Endothelial cell of umbilical vein (primary cell): ENCODE data around the gene TTLL11. TPM values are rescaled to one million over a fixed set of nuclear protein-coding genes. Genes with fewer than 3 reads are reported as not detected.

Source experiments
- BruUV-seq: library from RNA; stranded (reverse); fragments of 400-500 nt; replicated peaks from 2 replicates; lab custom pipeline; 2021; lab: Mats Ljungman, UMichigan
- CTCF ChIA-PET: fragments of 300-600, 350-600 bp; sonication (Branson Sonifier 250); formaldehyde crosslinking; loops from one replicate; lab custom pipeline; 2021; ENCODE audit warnings: antibody characterized with exemption, inconsistent platforms; lab: Charles Lee
- POLR2A ChIA-PET: fragments of 300-600, 350-600 bp; sonication (Branson Sonifier 250); formaldehyde crosslinking; loops from one replicate; lab custom pipeline; 2021; ENCODE audit warnings: antibody characterized with exemption, inconsistent platforms; lab: Charles Lee
- DNase-seq: peaks from one replicate; pipeline ENCODE4 v3.0.0-alpha.2; 2011; ENCODE audit warnings: low read depth, low spot score
- FAIRE-seq: peaks from 2 replicates; lab custom pipeline; 2011; peaks lifted over from hg19 to GRCh38; lab: Jason Lieb, UNC
- H2AFZ ChIP-seq: 2 replicates; pipeline ENCODE4 v1.6.0; 2012; ENCODE audit warnings: low read depth, low read length, control low read depth, inconsistent platforms
- H3K27ac ChIP-seq: 2 replicates; pipeline ENCODE4 v1.5.1; 2011; ENCODE audit warnings: low read depth, mild to moderate bottlenecking, control low read depth, low read length, moderate library complexity; ENCODE audit not compliant: insufficient read depth
- H3K27me3 ChIP-seq, 2 experiments: 2 replicates each; pipeline versions ENCODE4 v1.6.0 to v1.6.1; 2011; ENCODE audit warnings: low read length in 2 of 2, mixed read lengths in 1 of 2; ENCODE audit not compliant: control insufficient read depth in 2 of 2, insufficient read depth in 2 of 2
- H3K36me3 ChIP-seq, 2 experiments: 2 replicates in 1 of 2; 3 replicates in 1 of 2; pipeline ENCODE4 v1.5.1; 2011; ENCODE audit warnings: low read length in 2 of 2, mild to moderate bottlenecking in 1 of 2, moderate library complexity in 1 of 2; ENCODE audit not compliant: control insufficient read depth in 2 of 2, insufficient read depth in 2 of 2; ENCODE audit errors: extremely low read depth in 1 of 2
- H3K4me1 ChIP-seq: 3 replicates; pipeline ENCODE4 v1.5.1; 2011; ENCODE audit warnings: mild to moderate bottlenecking, low read length; ENCODE audit not compliant: control insufficient read depth, insufficient read depth; ENCODE audit errors: extremely low read depth
- H3K4me2 ChIP-seq: 2 replicates; pipeline ENCODE4 v1.6.1; 2011; ENCODE audit warnings: low read length, control low read depth, mixed read lengths; ENCODE audit not compliant: insufficient read depth
- H3K4me3 ChIP-seq, 3 experiments: fragments of 200-600 bp in 1 of 3; sonication (generic), shearing (Covaris generic) in 1 of 3; replicated peaks in 1 of 3; 2 replicates each; pipeline ENCODE4 v1.5.1; 2011 to 2016; ENCODE audit warnings: control low read depth in 3 of 3, low read length in 3 of 3, mild to moderate bottlenecking in 2 of 3, inconsistent platforms in 1 of 3, low read depth in 1 of 3, moderate library complexity in 1 of 3; ENCODE audit not compliant: insufficient read depth in 1 of 3
- H3K79me2 ChIP-seq: 2 replicates; pipeline ENCODE4 v1.6.0; 2012; ENCODE audit warnings: low read length, inconsistent platforms; ENCODE audit not compliant: control insufficient read depth, insufficient read depth
- H3K9ac ChIP-seq: replicated peaks from 2 replicates; pipeline ENCODE3; 2011; ENCODE audit warnings: low read length, control low read depth; ENCODE audit not compliant: insufficient read depth; ENCODE audit errors: extremely low read depth
- H3K9me1 ChIP-seq: replicated peaks from 3 replicates; pipeline ENCODE4 v1.6.0; 2011; ENCODE audit warnings: mild to moderate bottlenecking, low read length; ENCODE audit not compliant: control insufficient read depth, insufficient read depth; ENCODE audit errors: extremely low read depth
- H3K9me3 ChIP-seq: replicated peaks from 2 replicates; pipeline ENCODE4 v1.5.1; 2012; ENCODE audit warnings: low read length, inconsistent platforms; ENCODE audit not compliant: control insufficient read depth, insufficient read depth
- H4K20me1 ChIP-seq: replicated peaks from 2 replicates; pipeline ENCODE3; 2011; ENCODE audit warnings: mild to moderate bottlenecking, low read length; ENCODE audit not compliant: control insufficient read depth, insufficient read depth; ENCODE audit errors: extremely low read depth
- CTCF ChIP-seq, 2 donors: IDR thresholded peaks; 1 replicate in 1 of 2; 2 replicates in 1 of 2; pipeline ENCODE4 v1.5.1; 2011; ENCODE audit warnings: low read length in 2 of 2, mild to moderate bottlenecking in 2 of 2, moderate library complexity in 2 of 2, control low read depth in 1 of 2, inconsistent platforms in 1 of 2, low read depth in 1 of 2; ENCODE audit not compliant: insufficient read depth in 1 of 2; ENCODE audit errors: extremely low read depth in 1 of 2
- GATA2 ChIP-seq: IDR thresholded peaks from 2 replicates; pipeline ENCODE4 v1.7.0; 2011; ENCODE audit warnings: low read depth, mild to moderate bottlenecking, moderate library complexity, mixed read lengths, low read length; ENCODE audit not compliant: insufficient read length, insufficient read depth
- JUN ChIP-seq: IDR thresholded peaks from 2 replicates; pipeline ENCODE4 v1.6.1; 2011; ENCODE audit warnings: borderline replicate concordance, low read depth; ENCODE audit not compliant: insufficient read length, insufficient read depth
- MYC ChIP-seq: IDR thresholded peaks from one replicate; pipeline ENCODE4 v1.6.1; 2011; ENCODE audit warnings: mild to moderate bottlenecking, low read depth, low read length
- POLR2AphosphoS5 ChIP-seq: IDR thresholded peaks from 2 replicates; pipeline ENCODE4 v1.6.1; 2012; ENCODE audit warnings: low read depth, mild to moderate bottlenecking, control low read depth, low read length, moderate library complexity; ENCODE audit not compliant: insufficient read depth
- dilution Hi-C: fragments of 300-500 bp; cut with MboI; formaldehyde crosslinking; loops from one replicate; pipeline ENCODE4 v1.15.0; 2019; ENCODE audit warnings: low sequenced_read_pairs; ENCODE audit not compliant: extremely low pct_ligation_motif_present
- intact Hi-C: fragments of 100-400 bp; cut with micrococcal nuclease; formaldehyde crosslinking; loops from one replicate; pipeline ENCODE4 v1.10.0; 2022
- polyA plus RNA-seq, 4 experiments: library from polyadenylated mRNA; depleted of rRNA in 3 of 4; stranded (reverse) in 3 of 4; unstranded in 1 of 4; fragments of >200 nt; gene quantifications; 2 replicates each; pipeline versions ENCODE4 v1.2.1 to v1.2.3, GENCODE V29; 2011 to 2012; ENCODE audit warnings: missing spikeins in 1 of 4
- total RNA-seq: library from RNA; stranded (reverse); gene quantifications from 2 replicates; pipeline ENCODE4 v1.2.3, GENCODE V29; 2021
- TF ChIP-seq, protein P1 (sequence below): IDR thresholded peaks from 2 replicates; pipeline ENCODE4 v1.6.1; 2011; ENCODE audit not compliant: insufficient read depth, insufficient read length

Gene TTLL11
- total and polyA plus RNA-seq, 2 donors (not counting 3 experiments of a cell fraction or from before 2014, with no cell fraction given): 4.9 to 5.1 TPM

GRCh38 chr9:121901616-121902015 is 191.5 kb downstream of the TTLL11 start:
- no peaks in the 10 kb centered on the region for H4K20me1 ChIP-seq
- TF ChIP-seq, protein P1, sequence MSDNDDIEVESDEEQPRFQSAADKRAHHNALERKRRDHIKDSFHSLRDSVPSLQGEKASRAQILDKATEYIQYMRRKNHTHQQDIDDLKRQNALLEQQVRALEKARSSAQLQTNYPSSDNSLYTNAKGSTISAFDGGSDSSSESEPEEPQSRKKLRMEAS: no peak
- no peaks in the 10 kb centered on the region for H3K9me1 ChIP-seq
- H3K9ac ChIP-seq: no peak overlapping the region
- dilution Hi-C loops: no loop called here
- no TSS peak for BruUV-seq
- H3K36me3 ChIP-seq: no peaks in the 10 kb centered on the region
- DNase-seq (no peak), FAIRE-seq (no peak)
- no peak overlapping the region for H2AFZ ChIP-seq
- H3K79me2 ChIP-seq: no peaks in the 10 kb centered on the region
- ChIA-PET POLR2A (no interaction called here), CTCF (interaction anchor here (0.8 to 0.9 kb wide), 2 partner anchors 29 to 356 kb away, joined by 3 read pairs; no protein-coding TSS in a partner anchor)
- intact Hi-C loops: loop anchor here (2.0 to 10.0 kb wide), 2 partner anchors 61 to 357 kb away; no protein-coding TSS in a partner anchor
- H3K4me1 ChIP-seq: peaks cover 13% of the 10 kb centered on the region
- no peaks in the 10 kb centered on the region for H3K9me3 ChIP-seq
- no peak overlapping the region for H3K27ac ChIP-seq
- no peak overlapping the region for H3K4me3 ChIP-seq
- no peak overlapping the region for H3K4me2 ChIP-seq
- no peaks in the 10 kb centered on the region for H3K27me3 ChIP-seq

- TF ChIP-seq JUN: no peak
- TF ChIP-seq, protein P1: no peak
- TF ChIP-seq POLR2AphosphoS5: no peak
- TF ChIP-seq CTCF (IDR thresholded peaks at IDR 0.05; ENCODE audit: extremely low read depth in 1 of 2, insufficient read depth in 1 of 2, low read depth in 1 of 2, low read length in 2 of 2): no peak
- TF ChIP-seq GATA2: no peak
- TF ChIP-seq MYC: no peak
- BruUV-seq: no TSS peak
- no peak overlapping the region for H3K4me2 ChIP-seq
- H2AFZ ChIP-seq: no peak overlapping the region
- no peak overlapping the region for H3K27ac ChIP-seq
- H3K9ac ChIP-seq: no peak overlapping the region
- H3K27me3 ChIP-seq: no peaks in the 10 kb centered on the region
- no peaks in the 10 kb centered on the region for H3K9me3 ChIP-seq
- H3K4me3 ChIP-seq: no peak overlapping the region
- no peaks in the 10 kb centered on the region for H3K79me2 ChIP-seq
- H4K20me1 ChIP-seq: no peaks in the 10 kb centered on the region
- ChIA-PET CTCF (no interaction called here), POLR2A (no interaction called here)
- DNase-seq (no peak), FAIRE-seq (no peak)
- dilution Hi-C loops: no loop called here
- peaks cover 13% of the 10 kb centered on the region for H3K4me1 ChIP-seq
- intact Hi-C loops: loop anchor here (10.0 kb wide), 1 partner anchor 355 kb away; no protein-coding TSS in a partner anchor
- no peaks in the 10 kb centered on the region for H3K36me3 ChIP-seq
- H3K9me1 ChIP-seq: no peaks in the 10 kb centered on the region
Measured at GRCh38 chr9:121900163-121900562, 192.9 kb downstream of the TTLL11 start.
